Astrocyte (in vitro differentiated cells and primary cell): ENCODE measurements around the gene SRCIN1. TPM values are rescaled to one million over a fixed set of nuclear protein-coding genes. Genes with fewer than 3 reads are reported as not detected.
"Not testable (repeated sequence)": the region's sequence is repeated elsewhere in the genome, so short reads cannot be mapped to it uniquely, and the experiment has no call there.

Experiments used
- DNase-seq: peaks from one replicate; pipeline ENCODE4 v3.0.0-alpha.2; 2010; ENCODE audit warnings: low read depth
- FAIRE-seq: peaks from 2 replicates; lab custom pipeline; 2011; peaks lifted over from hg19 to GRCh38; lab: Jason Lieb, UNC
- H2AFZ ChIP-seq: 2 replicates; pipeline ENCODE4 v1.6.0; 2012; ENCODE audit warnings: low read depth, low read length, inconsistent platforms
- H3K27ac ChIP-seq: 2 replicates; pipeline ENCODE4 v1.5.1; 2011; ENCODE audit warnings: low read depth, low read length, inconsistent platforms
- H3K27me3 ChIP-seq: 2 replicates; pipeline ENCODE4 v1.6.0; 2011; ENCODE audit warnings: low read length, inconsistent platforms; ENCODE audit not compliant: insufficient read depth
- H3K36me3 ChIP-seq: 2 replicates; pipeline ENCODE4 v1.5.1; 2011; ENCODE audit warnings: low read length, inconsistent platforms; ENCODE audit not compliant: insufficient read depth
- H3K4me1 ChIP-seq: 2 replicates; pipeline ENCODE4 v1.5.1; 2011; ENCODE audit warnings: low read length, inconsistent platforms; ENCODE audit not compliant: insufficient read depth
- H3K4me2 ChIP-seq: 2 replicates; pipeline ENCODE4 v1.6.0; 2012; ENCODE audit warnings: low read length, inconsistent platforms
- H3K4me3 ChIP-seq: 2 replicates; pipeline ENCODE4 v1.5.1; 2011; ENCODE audit warnings: low read depth, mild to moderate bottlenecking, low read length, inconsistent platforms; ENCODE audit not compliant: insufficient read depth
- H3K79me2 ChIP-seq: 2 replicates; pipeline ENCODE4 v1.6.0; 2012; ENCODE audit warnings: mild to moderate bottlenecking, low read length, inconsistent platforms; ENCODE audit not compliant: insufficient read depth
- H3K9ac ChIP-seq: 2 replicates; pipeline ENCODE4 v1.6.0; 2012; ENCODE audit warnings: mild to moderate bottlenecking, low read length, inconsistent platforms
- H3K9me3 ChIP-seq: 2 replicates; pipeline ENCODE4 v1.5.1; 2012; ENCODE audit warnings: low read depth, mild to moderate bottlenecking, low read length, inconsistent platforms; ENCODE audit not compliant: insufficient read depth
- H4K20me1 ChIP-seq: 2 replicates; pipeline ENCODE4 v1.6.0; 2012; ENCODE audit warnings: low read length, inconsistent platforms; ENCODE audit not compliant: insufficient read depth
- H3K27ac Mint-ChIP-seq: one replicate; pipeline ENCODE4 v1.8.0; 2021; ENCODE audit warnings: mild to moderate bottlenecking, mixed read lengths; ENCODE audit not compliant: unreplicated experiment
- H3K27me3 Mint-ChIP-seq: one replicate; pipeline ENCODE4 v1.8.0; 2021; ENCODE audit warnings: low read depth, mixed read lengths; ENCODE audit not compliant: unreplicated experiment
- H3K36me3 Mint-ChIP-seq: one replicate; pipeline ENCODE4 v1.8.0; 2021; ENCODE audit warnings: low read depth, mixed read lengths; ENCODE audit not compliant: unreplicated experiment
- H3K4me1 Mint-ChIP-seq: one replicate; pipeline ENCODE4 v1.8.0; 2021; ENCODE audit warnings: low read depth, mixed read lengths; ENCODE audit not compliant: unreplicated experiment
- H3K4me3 Mint-ChIP-seq: one replicate; pipeline ENCODE4 v1.8.0; 2021; ENCODE audit warnings: mild to moderate bottlenecking, moderate library complexity, mixed read lengths; ENCODE audit not compliant: unreplicated experiment
- H3K9me3 Mint-ChIP-seq: one replicate; pipeline ENCODE4 v1.8.0; 2021; ENCODE audit warnings: mild to moderate bottlenecking, mixed read lengths; ENCODE audit not compliant: unreplicated experiment
- CTCF ChIP-seq: IDR thresholded peaks from 2 replicates; pipeline ENCODE4 v1.5.1; 2011; ENCODE audit warnings: low read depth, mild to moderate bottlenecking, inconsistent platforms, low read length, moderate library complexity; ENCODE audit not compliant: insufficient read depth
- EZH2 ChIP-seq: IDR thresholded peaks from 2 replicates; pipeline ENCODE4 v1.6.1; 2012; ENCODE audit warnings: mild to moderate bottlenecking, low read length, inconsistent platforms; ENCODE audit not compliant: insufficient read depth
- total RNA-seq: library from RNA; stranded (reverse); gene quantifications from 2 replicates; pipeline ENCODE4 v1.2.1, GENCODE V29; 2021

Gene SRCIN1
- total RNA-seq, 1 donor from 2014 or later = 1.5 TPM

GRCh38 chr17:38628441-38628840 lies 22.7 kb upstream of the SRCIN1 start:
- Histone ChIP-seq H3K27ac (no peak overlapping the region), H3K36me3 (no peaks in the 10 kb centered on the region), H3K4me2 (no peak overlapping the region), H3K9me3 (no peaks in the 10 kb centered on the region), H3K27me3 (peaks cover 6% of the 10 kb centered on the region), H2AFZ (no peak overlapping the region), H3K9ac (no peak overlapping the region), H3K4me1 (no peaks in the 10 kb centered on the region), H4K20me1 (no peaks in the 10 kb centered on the region), H3K79me2 (no peaks in the 10 kb centered on the region), H3K4me3 (no peak overlapping the region)
- TF ChIP-seq CTCF = no peak
- no peak overlapping the region for H3K4me3 Mint-ChIP-seq
- H3K27ac Mint-ChIP-seq = no peak overlapping the region
- DNase-seq (no peak), FAIRE-seq (no peak)
- no peaks in the 10 kb centered on the region for H3K36me3 Mint-ChIP-seq
- no peaks in the 10 kb centered on the region for H3K4me1 Mint-ChIP-seq
- no peaks in the 10 kb centered on the region for H3K9me3 Mint-ChIP-seq
- H3K27me3 Mint-ChIP-seq = no peaks in the 10 kb centered on the region

GRCh38 chr17:38627957-38628356 lies 22.2 kb upstream of the SRCIN1 start:
- H3K4me1 ChIP-seq = no peaks in the 10 kb centered on the region
- DNase-seq (no peak), FAIRE-seq (no peak)
- H3K79me2 ChIP-seq = no peaks in the 10 kb centered on the region
- no peak for TF ChIP-seq EZH2
- TF ChIP-seq CTCF = no peak
- H3K4me3 ChIP-seq = no peak overlapping the region
- Mint-ChIP-seq H3K4me3 (no peak overlapping the region), H3K36me3 (no peaks in the 10 kb centered on the region), H3K27ac (no peak overlapping the region), H3K27me3 (no peaks in the 10 kb centered on the region), H3K9me3 (no peaks in the 10 kb centered on the region), H3K4me1 (no peaks in the 10 kb centered on the region)
- no peak overlapping the region for H2AFZ ChIP-seq
- no peaks in the 10 kb centered on the region for H3K9me3 ChIP-seq
- H3K4me2 ChIP-seq = no peak overlapping the region
- no peaks in the 10 kb centered on the region for H3K36me3 ChIP-seq
- peaks cover 6% of the 10 kb centered on the region for H3K27me3 ChIP-seq
- no peaks in the 10 kb centered on the region for H4K20me1 ChIP-seq
- H3K9ac ChIP-seq = no peak overlapping the region
- H3K27ac ChIP-seq = no peak overlapping the region

GRCh38 chr17:38626606-38627226 lies 21.0 kb upstream of the SRCIN1 start:
- DNase-seq, H3K27ac Mint-ChIP-seq, H3K27me3 ChIP-seq, H3K4me1 ChIP-seq, H3K4me1 Mint-ChIP-seq, FAIRE-seq, H2AFZ ChIP-seq, H3K4me2 ChIP-seq, H3K79me2 ChIP-seq, H3K27ac ChIP-seq, H3K9ac ChIP-seq, H3K36me3 ChIP-seq, H3K36me3 Mint-ChIP-seq, H4K20me1 ChIP-seq, H3K9me3 Mint-ChIP-seq, H3K4me3 ChIP-seq, H3K4me3 Mint-ChIP-seq, H3K9me3 ChIP-seq, H3K27me3 Mint-ChIP-seq: not testable (repeated sequence)
